Measurements from ENCODE around the gene SNX33. TPM values are rescaled to one million over a fixed set of nuclear protein-coding genes. Genes with fewer than 3 reads are reported as not detected.
"Not testable (repeated sequence)": the region's sequence is repeated elsewhere in the genome, so short reads cannot be mapped to it uniquely, and the experiment has no call there.

Gene SNX33
- total RNA-seq, 1 donor from 2014 or later, result 11.4 TPM

DNA sequence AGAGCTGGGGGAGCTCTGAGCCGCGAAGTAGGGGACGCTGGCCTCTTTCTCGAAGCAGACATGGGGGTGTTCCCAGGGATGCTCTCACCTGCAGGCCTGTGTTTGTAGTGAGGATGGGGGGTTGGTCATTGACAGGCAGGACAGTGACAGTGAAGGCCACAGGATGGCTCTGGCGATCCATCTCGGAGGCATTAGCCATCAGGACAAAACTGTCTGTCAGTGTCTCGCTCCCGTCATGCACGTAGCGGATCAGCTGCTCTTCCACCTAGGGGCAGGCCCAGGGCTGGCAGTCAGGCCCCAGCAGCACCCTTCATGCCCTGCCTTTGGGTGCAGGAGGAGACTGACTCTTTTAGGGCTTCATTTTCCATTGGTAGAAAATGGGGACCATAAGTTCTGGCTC, 36.9 kb downstream of the SNX33 start:
- no peak for DNase-seq
- Histone ChIP-seq H3K4me1 (peaks cover 10% of the 10 kb centered on the region), H3K27me3 (ENCODE audit: low read depth) (no peaks in the 10 kb centered on the region), H3K27ac (replicated peaks) (no peak overlapping the region), H3K36me3 (peaks cover 5% of the 10 kb centered on the region), H3K4me3 (no peak overlapping the region), H3K9me3 (replicated peaks) (no peaks in the 10 kb centered on the region)
- intact Hi-C loops (cut with micrococcal nuclease), result loop anchor here (10.0 kb wide), 1 partner anchor 120 kb away; no protein-coding TSS in a partner anchor
- TF ChIP-seq, protein P1, sequence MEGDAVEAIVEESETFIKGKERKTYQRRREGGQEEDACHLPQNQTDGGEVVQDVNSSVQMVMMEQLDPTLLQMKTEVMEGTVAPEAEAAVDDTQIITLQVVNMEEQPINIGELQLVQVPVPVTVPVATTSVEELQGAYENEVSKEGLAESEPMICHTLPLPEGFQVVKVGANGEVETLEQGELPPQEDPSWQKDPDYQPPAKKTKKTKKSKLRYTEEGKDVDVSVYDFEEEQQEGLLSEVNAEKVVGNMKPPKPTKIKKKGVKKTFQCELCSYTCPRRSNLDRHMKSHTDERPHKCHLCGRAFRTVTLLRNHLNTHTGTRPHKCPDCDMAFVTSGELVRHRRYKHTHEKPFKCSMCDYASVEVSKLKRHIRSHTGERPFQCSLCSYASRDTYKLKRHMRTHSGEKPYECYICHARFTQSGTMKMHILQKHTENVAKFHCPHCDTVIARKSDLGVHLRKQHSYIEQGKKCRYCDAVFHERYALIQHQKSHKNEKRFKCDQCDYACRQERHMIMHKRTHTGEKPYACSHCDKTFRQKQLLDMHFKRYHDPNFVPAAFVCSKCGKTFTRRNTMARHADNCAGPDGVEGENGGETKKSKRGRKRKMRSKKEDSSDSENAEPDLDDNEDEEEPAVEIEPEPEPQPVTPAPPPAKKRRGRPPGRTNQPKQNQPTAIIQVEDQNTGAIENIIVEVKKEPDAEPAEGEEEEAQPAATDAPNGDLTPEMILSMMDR (IDR thresholded peaks at IDR 0.05; ENCODE audit: borderline replicate concordance), result no peak

DNA sequence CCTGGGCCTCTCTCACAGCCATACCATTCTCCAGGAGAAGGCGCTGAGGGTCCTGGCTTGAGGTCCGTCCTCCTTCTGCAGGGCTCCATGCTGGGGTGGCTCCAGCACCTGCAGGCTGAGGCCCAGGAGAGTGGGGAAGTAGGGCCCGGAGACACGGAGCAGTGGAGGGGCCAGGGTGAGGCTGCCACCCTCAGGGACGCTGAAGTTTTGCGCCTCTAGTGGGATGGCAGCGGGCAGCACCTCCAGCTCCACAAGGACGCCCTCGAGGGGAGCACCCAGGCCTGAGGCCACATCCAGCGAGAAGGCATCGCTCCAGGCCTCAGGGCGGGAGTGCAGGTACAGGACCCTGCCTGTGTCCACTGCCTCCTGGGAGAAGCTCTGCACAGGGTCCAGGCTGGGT, 37.5 kb downstream of the SNX33 start:
- Histone ChIP-seq H3K27ac (replicated peaks) (no peak overlapping the region), H3K4me1 (peaks cover 10% of the 10 kb centered on the region), H3K4me3 (no peak overlapping the region), H3K9me3 (replicated peaks) (no peaks in the 10 kb centered on the region), H3K27me3 (ENCODE audit: low read depth) (no peaks in the 10 kb centered on the region), H3K36me3 (peaks cover 5% of the 10 kb centered on the region)
- intact Hi-C loops (cut with micrococcal nuclease), result loop anchor here (10.0 kb wide), 1 partner anchor 120 kb away; no protein-coding TSS in a partner anchor
- DNase-seq, result no peak
- TF ChIP-seq, protein P1 (IDR thresholded peaks at IDR 0.05; ENCODE audit: borderline replicate concordance), result no peak

DNA sequence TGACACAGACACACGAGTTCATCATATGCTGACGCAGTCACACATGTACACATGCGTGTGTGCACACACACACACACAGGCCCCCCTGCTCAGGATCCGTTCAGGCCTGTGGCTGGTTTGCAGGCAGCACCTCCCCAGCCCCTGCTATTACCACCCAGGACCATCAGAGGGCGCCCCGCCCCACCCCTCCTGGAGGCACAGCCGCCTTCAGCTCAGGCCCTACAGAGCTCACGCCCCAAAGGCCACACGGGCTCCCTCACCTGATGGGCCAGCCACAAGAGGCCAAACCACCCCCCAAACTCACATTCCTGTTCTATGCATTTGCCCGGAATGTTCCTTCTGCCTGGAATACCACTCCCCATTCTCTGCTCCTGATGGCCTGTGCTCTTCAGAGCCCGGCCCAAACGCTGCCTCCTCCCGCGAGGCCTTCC, 38.5 kb downstream of the SNX33 start:
- H3K4me3 ChIP-seq; H3K36me3 ChIP-seq; H3K27me3 ChIP-seq (ENCODE audit: low read depth); H3K27ac ChIP-seq (replicated peaks); H3K9me3 ChIP-seq (replicated peaks): not testable (repeated sequence)
- TF ChIP-seq, protein P1 (IDR thresholded peaks at IDR 0.05; ENCODE audit: borderline replicate concordance), result peak; percentile 89
- peaks cover 10% of the 10 kb centered on the region for H3K4me1 ChIP-seq
- intact Hi-C loops (cut with micrococcal nuclease), result loop anchor here (10.0 kb wide), 1 partner anchor 119 kb away; no protein-coding TSS in a partner anchor
- DNase-seq, result peak; percentile 86

DNA sequence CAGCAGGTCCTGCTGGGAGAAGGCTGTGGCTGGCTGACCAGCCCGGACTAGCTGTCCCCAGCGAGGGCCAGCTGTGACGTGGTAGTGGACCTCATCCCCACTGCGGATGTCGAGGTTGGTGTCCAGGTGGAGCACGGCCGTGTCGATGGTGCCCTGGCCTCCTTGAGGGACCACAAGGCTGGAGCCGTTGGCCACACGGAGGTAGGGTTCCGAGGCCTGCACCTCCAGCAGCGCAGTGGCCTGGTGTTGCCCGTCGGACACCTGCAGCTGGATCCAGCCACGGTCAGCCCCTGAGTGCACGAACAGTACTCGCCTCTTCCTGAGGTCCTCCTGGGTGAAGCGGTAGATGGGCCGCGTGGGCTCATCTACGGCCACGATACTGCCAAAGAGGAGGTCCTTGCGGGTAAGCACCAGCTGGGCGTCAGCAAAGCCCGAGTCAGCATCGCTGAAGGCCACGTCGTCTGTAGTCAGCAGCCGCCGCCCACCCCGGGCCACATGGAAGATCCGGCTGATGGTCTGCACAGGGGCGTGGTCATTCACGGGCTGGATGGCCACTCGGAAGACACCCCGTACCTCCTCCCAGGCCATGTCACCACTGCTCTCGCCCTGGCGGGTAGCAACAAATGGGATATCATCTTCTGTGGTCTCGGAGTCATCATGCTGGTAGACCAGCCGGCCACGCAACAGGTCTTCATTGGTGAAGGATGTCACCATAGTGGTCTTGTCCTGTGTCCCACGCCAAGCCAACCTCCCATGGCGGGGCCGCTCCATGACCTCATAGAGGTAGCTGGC, 40.0 kb downstream of the SNX33 start:
- Histone ChIP-seq H3K27ac (replicated peaks) (no peak overlapping the region), H3K36me3 (peaks cover 5% of the 10 kb centered on the region), H3K9me3 (replicated peaks) (no peaks in the 10 kb centered on the region), H3K4me3 (no peak overlapping the region), H3K4me1 (peaks cover 10% of the 10 kb centered on the region), H3K27me3 (ENCODE audit: low read depth) (no peaks in the 10 kb centered on the region)
- intact Hi-C loops (cut with micrococcal nuclease), result loop anchor here (10.0 kb wide), 1 partner anchor 117 kb away; no protein-coding TSS in a partner anchor
- TF ChIP-seq, protein P1 (IDR thresholded peaks at IDR 0.05; ENCODE audit: borderline replicate concordance), result no peak
- no peak for DNase-seq

DNA sequence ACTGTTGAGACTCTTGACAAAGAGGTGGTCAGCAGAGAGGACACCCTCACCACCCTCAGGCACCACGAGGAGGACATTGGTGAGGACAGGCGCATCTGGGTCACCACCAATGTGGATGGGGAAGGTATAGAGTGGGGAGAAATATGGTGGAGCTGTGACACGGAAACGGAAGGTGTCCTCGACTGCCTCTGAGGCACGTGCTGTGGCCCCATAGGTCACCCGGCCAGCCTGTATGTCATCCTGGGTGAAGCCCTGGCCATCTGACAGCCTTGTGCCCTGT, 40.5 kb downstream of the SNX33 start:
- no peak overlapping the region for H3K4me3 ChIP-seq
- no peak for DNase-seq
- H3K36me3 ChIP-seq, result peaks cover 5% of the 10 kb centered on the region
- intact Hi-C loops (cut with micrococcal nuclease), result loop anchor here (10.0 kb wide), 1 partner anchor 117 kb away; no protein-coding TSS in a partner anchor
- TF ChIP-seq, protein P1 (IDR thresholded peaks at IDR 0.05; ENCODE audit: borderline replicate concordance), result no peak
- H3K27ac ChIP-seq (replicated peaks), result no peak overlapping the region
- no peaks in the 10 kb centered on the region for H3K9me3 ChIP-seq (replicated peaks)
- H3K4me1 ChIP-seq, result peaks cover 12% of the 10 kb centered on the region
- H3K27me3 ChIP-seq (ENCODE audit: low read depth), result no peaks in the 10 kb centered on the region

All from left ventricle myocardium inferior (tissue), 1 donor.